NCI-H2227 (cell line): ENCODE results near the gene TMC1.
"Not testable (repeated sequence)": the region's sequence is repeated elsewhere in the genome, so short reads cannot be mapped to it uniquely, and the experiment has no call there.

Experiments
- DNase-seq: peaks from one replicate; lab custom pipeline; 2025; ENCODE audit not compliant: unreplicated experiment; lab: John Stamatoyannopoulos, UW

TMC1 gene

DNA sequence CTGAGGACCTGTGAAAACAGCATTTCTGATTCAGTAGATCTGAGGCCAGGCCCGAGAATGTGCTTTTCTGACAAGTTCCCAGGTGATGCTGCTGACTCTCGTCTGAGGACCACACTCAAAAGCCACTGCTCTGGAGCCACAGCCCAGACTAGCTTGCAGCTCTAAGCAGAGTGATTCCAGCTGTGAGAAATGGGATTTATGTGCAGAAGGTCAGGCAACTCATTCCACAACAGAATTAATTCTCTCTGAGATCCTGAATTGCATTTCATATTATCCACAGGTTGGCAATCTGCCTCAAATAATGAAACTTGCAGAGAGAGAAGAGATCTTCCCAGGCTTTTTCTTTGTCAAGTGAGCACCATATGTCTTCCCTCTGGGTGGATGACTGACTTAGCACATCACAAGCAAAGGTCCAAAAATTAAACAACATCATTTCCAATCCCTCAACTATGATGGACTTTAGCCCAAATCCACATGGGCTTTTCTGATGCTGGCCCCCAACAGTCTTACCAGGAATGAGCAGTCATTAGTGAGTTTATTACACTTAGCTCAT is 291.2 kb downstream of the TMC1 start:
- no peak for DNase-seq

DNA sequence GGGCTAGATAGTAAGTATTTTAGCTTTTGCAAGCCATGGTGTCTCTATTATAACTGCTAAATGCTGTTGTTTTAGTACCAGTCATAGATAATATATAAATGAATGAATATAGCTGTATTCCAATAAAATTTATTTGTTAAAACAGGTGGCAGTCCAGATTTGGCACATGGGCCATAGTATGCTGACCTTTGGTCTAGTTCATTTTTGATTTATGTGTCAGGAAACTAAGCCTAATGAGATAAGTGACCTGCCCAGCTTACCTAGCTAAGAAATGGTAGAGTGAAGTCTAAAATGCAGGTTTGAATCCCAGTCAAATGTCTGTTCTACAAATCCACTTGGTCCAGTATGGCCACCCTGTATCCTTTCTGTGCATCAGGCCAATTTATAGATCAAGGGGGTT is 292.1 kb downstream of the TMC1 start:
- DNase-seq = no peak

DNA sequence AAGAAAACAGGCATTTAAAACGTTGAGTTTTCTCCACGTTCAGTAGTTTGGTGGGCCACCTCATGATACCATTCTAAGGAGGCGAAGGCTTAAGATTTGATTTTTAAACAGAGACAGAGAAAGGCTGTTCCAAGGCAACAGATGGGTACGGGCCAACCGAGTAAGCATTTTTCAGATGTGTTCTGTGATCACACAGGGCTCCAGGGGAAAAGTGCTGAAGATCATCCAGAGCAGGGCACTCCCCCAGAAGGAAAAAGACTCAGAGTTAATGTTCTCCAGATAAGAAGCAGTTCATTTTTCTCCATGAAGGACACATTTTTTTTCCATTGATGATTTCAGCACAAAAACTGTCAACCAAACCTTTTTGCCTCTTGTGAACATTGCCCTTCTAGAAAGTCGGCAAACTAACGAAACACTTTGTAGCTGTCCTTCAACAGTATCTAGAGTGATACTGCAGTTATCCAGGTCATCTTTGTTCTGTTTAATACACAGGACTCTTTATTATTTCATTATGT is 292.7 kb downstream of the TMC1 start:
- no peak for DNase-seq

DNA sequence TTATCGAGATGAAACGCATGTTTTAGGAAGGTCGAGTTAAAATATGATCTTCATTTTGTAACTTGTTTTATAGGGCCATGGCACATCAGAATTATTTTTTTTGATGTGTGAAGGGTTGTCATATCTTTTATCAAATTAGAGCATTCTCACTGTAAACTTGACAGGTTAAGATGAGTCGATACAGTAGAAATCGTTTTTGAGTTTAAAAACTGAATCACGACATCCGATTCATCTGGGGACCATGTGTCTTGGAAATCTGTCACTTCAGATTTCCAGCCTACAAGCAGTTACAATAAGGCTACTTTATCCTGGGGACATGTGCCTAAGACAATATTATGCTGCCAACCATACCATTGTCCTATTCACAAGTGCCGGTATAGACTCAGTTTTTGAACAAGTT is 295.3 kb downstream of the TMC1 start:
- no peak for DNase-seq

DNA sequence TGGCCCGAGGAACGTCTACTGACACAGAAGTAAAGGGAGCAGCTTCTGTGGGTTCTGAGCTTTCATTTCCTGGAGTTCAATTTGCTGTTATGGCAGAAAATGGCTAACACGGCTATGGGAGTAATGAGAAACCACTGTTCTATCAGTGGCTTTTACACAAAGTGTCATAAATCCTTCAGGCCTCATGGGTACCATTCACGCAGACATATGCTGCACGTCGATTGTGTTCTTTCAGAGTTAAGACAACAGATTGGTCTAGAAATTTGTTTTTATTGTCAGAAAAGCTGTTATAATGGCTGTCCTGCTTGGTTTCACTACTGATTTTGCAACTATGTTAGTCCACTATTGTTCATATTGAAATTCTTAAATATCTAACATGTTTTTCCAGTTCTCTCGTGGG is 296.0 kb downstream of the TMC1 start:
- DNase-seq = no peak

DNA sequence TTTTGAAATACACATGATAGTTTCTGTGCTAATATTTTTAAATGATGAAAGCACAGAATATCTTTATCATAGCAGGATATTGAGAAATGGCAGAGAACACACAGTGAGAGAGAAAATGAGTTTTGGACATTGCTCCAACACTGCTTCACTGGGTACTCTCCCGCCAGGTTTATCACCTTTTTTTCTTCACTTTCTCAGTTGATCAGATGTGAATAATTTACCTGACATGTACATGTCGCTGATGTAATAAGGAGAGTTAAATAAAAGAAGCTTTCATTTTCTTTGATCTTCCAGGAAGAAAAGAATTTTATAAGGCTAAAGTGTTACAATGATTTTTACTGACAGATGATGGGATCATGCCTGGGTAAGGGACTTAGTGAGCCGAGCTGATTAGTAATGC is 297.0 kb downstream of the TMC1 start:
- DNase-seq = no peak

DNA sequence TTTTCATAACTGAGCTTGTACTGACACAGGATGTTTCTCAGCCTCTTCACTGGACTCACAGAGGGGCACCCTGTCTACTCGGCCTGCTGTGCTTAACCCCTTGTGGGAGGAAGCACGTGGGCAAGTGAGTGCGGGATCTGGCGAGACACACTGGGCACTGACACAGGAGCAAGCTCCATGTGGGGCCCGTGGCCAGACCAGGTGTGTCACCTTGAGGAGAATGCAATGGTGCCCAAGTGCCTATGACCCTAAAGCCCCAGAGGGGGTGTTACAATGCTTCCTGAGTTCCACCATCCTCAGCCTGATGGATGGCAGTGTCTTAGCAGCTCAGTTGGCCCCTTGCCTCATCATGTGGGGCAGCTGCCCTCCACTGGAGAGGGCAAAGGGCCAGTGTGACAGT is 302.6 kb downstream of the TMC1 start:
- DNase-seq = no peak

DNA sequence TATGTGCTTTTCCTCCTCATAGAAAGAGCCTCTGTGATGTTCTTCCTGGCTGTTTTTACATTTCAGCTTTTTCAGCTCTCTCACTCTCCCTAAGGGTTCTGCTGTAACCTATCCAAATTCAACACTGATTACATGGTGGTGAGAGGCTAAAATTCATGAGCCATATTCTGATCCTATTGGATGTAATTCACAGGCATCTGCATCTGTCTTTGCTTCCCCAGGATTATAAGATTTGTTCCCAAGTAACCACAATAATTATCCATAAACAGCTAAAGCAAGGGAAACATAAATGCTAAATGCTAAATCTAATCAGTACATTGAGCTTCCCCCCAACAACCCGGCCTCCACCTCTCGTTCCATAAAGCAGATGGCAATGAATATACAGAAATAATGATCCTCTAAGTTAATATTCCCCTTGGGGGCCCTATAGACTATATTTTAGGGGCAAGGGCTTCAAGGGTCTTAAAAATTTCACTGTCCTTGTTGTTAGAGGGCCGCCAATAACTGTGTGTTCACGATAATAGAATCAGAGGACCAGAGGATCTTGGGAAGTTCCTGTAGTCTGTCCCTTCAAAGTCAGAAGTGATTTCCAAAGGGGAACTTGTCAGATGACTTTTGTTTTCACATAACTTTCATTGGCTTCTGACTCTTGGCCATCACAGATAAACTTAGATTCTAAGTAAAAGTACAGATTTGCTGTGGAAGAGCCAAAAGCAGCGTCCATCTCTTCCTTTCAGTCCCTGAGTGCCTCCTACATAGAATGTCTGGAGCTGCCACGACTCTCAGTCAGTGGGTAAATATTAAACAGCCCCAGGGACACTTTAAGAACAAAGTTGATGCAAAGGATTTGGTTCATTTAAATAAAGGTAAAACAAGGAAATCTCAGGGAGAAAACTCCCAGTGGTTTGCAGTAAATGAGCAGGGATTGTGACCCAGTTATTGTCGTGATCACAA is 305.9 kb downstream of the TMC1 start:
- DNase-seq = no peak

DNA sequence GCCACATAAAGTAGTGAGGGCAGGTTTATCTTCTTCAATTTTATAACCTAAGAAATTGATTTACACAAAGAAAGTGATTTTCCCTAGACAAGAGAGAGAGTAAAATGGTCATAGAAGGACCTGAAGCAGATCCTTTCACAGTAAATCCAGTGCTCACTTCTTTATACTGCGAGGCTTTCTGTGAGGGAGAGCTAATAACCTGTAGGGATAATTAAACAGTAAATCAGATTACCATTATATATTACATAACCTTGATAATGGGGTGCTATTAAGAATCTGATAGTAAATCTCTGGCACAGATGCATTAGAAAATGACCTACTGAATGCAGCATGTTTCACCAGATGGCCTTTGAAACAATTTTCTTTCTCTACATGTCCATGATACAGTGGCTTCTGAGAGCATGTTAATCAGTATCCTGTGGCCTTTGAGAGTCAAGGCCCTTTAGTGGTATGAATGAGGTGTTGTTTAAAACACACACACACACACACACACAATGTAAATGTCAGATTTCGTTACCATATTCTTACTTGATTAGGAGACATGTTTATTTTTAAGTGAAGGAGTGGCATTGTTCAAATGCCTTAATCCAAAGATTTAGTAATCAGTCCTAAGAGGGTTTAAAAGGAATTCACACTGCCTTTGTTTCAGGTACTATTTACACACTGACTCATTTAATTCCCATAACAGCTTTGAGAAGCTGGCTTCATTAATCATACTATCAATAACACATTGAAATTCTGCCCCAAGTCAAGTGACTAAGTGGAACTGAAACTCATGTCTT is 306.7 kb downstream of the TMC1 start:
- no peak for DNase-seq

DNA sequence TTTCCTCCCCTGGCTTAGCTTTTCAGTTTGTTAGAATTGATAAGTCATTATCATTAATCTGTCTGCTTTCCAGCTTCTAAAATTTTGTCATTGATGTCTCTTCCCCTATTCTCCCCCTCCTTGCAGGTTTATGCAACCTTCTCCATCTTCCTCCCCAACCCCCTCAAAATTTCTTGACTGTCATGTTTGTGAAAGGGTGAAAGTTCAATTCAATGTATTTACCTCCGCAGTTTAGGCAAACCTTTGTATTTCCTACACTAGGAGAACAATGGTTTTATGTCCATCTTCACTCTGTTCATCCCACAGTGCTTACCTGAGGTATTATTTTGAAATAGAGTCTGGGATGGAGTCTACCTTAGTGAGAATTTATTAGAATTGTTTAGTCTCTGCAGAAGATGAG is 313.6 kb downstream of the TMC1 start:
- no peak for DNase-seq

DNA sequence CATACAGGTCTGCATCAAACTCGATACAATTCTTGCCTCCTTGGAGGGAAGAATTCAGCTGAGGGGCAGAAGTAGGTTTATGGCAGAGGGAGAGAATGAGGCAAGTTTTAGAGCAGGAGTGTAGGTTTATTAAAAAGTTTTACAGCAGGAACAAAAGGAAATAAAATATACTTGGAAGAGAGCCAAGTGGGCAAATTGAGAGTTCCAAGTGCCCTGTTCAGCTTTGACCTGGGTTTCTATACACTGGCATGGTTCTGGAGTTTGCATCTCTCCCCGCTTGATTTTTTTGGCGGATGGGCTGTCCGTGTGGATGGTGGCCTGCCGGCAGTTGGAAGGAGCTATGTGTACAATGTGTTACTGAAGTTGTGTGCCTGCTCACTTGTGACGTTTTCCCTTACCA is 315.4 kb downstream of the TMC1 start:
- DNase-seq = no peak

DNA sequence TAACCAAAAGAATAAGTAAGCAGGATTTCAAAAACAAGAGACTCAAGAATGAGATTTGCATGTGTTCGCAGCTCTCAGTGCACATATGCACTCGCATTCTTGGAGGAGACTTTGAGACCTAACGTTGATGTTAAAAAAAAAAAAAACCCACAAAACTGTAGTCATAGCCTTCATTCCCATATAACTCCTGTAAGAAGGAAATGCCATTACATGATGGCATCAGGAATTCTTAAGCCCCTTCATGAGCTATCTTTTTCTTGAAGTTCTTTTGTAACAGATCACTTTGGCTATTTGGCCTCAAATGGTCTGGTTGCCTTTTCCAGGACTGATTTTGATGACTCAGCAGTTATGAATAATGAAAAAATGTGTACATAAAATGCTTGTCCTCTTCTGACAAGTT is 317.7 kb downstream of the TMC1 start:
- no peak for DNase-seq

DNA sequence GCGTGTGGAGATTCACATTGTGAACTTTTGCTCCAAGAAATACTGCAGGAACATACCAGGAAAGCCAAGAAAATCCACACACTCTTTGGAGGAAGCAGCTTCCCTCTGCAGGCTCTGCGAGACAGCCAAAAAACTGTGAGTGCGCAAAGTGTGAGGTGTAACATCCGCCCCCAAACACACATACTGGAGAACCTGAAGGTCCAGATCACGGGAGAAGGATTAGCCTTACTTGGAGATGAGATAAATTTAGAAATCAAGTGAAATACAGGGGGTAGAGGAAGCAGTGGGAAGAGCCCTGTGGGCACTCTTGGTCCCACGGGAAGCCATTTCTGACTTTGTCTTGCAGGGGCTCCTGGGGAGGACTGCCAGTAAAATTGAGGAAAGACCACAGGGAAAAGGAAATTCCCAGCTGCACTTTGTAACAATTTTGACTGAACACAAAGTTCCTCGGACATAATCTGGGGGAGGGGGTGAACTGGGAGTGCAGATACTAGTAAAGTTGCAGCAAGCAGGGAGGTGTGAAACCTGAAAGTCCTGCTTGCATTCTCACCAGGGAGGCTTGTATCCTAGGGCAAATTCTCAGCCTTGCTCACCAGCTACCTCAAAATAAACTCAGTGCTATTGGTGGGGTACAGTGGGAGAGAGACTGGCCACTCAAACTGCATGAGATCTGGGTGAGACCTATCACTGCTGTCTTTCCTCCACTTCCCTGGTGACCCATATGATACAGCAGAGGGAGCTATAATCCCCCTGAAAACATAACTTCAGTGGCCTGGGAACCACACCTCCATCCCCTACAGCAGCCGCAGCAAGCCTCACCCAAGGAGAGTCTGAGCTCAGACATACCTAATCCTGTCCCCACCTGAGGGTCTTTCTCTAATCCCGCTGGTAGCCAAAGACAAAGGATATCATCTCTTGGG is 322.4 kb downstream of the TMC1 start:
- no peak for DNase-seq

DNA sequence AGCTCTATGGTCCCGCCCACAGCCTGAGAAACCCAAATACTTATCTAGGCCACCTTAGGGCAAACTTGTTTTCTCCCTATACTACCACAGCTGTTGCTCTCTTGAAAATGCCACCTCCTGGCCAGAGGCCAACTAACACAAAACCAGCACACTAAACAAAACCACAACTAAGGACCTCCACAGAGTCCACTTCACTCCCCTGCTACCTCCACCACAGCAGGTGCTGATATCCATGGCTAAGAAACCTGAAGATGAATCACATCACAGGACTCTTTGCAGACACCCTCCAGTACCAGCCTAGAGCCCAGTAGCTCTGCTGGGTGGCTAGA is 323.0 kb downstream of the TMC1 start:
- no peak for DNase-seq

DNA sequence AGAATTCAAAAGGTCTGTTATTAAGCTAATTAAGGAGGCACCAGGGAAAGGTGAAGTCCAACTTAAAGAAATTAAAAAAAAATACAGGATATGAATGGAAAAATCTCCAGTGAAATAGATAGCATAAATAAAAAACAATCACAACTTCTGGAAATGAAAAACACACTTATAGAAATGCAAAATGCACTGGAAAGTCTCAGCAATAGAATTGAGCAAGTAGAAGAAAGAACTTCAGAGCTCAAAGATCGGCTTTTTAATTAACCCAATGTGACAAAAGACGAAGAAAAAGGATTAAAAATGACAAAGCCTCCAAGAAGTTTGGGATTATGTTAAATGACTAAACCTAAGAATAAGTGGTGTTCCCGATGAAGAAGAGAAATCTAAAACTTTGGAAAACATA is 323.6 kb downstream of the TMC1 start:
- DNase-seq = not testable (repeated sequence)

DNA sequence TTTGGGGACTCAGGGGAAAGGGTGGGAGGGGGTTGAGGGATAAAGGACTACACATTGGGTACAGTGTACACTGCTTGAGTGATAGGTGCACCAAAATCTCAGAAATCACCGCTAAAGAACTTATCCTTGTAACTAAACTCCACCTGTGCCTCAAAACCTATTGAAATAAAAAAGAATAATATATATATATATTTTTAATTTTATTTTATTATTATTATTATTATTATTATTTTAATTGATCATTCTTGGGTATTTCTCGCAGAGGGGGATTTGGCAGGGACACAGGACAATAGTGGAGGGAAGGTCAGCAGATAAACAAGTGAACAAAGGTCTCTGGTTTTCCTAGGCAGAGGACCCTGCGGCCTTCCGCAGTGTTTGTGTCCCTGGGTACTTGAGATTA is 328.8 kb downstream of the TMC1 start:
- not testable (repeated sequence) for DNase-seq

DNA sequence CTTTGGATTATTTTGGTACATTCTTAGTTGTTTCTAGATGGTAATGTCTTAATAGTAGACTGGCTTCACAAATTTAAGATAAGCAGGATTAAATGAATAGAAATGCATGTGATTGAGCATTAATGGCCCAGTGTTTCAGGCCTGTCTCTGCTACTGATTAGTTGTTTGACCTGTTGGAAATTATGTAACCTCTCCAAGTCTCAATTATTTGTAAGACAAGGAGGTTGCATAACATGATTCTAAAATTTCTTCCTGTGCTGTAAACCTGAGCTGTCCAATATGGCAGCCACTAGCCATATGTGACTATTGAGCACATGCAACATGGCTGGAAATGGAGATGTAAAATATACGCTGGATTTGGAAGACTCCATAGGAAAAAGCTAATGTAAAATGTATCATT is 333.9 kb downstream of the TMC1 start:
- no peak for DNase-seq

DNA sequence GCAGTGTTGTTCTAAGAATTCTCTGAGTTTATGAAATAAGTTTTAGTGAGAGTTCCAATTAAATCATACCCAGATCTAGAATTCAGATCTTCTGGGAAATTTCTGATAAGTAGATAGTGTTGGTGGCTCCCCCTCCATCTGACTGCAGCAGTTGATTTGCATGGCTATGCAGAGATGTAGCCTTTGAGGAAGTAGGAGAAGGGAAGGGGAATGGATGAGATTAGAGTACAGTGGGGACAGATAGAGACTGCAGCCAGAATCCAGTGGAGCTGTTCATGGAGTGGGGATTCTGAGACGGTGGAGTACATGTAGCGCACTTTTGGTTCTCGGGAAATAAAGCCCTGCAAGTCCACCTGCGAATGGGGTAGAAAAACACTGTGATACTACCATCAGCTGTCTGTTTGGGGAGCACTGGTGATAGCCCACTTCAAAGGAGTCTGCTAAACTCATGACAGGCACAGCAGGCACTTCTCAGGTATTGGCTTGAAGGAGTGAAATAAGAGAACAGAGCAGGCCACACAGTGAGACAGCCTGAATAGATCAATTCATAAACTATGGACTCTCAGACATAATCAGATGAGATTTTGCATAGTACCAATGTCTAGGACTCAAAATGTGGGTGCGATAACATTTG is 334.6 kb downstream of the TMC1 start:
- no peak for DNase-seq

DNA sequence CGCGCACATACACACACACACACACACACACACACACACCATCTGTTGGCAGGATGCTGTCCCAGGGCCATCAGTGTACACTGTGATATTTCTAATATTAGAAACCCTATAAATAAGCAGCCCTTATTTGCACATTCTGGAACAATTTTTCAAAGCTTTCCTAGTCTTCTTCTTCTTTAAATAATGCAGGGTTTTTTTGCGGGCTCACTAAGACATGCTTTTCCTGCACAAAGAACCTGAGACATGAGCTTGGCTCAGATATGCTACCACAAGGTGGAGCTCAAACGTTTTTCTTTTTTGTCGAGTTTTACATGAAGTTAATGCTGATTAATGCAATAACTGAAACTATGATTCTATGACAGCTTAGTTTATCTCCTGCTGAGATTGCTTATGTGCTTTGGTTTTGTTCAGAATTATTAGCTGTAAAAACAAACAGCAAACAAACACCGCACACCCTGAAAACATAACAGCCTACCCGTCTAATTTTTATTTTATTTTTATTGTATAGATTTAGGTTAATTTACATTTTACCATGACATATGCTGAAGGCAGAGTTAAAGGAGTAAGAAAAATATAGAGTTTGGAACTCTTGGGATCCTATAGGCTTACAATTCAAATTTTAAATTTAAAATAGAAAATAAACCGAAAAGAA is 335.7 kb downstream of the TMC1 start:
- DNase-seq = no peak

DNA sequence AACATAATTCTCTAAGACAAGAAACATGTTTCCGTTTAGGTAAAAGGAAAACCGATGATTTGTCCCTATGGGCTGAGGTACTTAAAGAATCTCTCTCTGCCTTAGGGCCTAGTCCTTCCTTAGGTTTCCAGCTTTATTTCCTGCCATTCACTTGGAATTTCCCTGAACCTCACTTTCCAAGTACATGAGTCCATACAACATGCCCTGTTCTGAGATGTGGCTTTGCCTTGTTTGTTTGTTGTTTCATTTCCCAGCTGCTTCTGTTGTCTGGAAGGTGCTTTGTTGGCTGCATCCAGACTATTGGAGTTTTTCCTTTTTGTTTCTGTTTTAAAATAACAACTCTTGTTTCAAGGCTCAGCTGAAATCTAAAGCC is 336.2 kb downstream of the TMC1 start:
- DNase-seq = no peak
